HL-60/S4 treated with phorbol 12-myristate 13-acetate at 8.2 ng/mL for 4 days and 3 days (cell line): ENCODE measurements around the gene SLC16A4.
"Not testable (repeated sequence)": the region's sequence is repeated elsewhere in the genome, so short reads cannot be mapped to it uniquely, and the experiment has no call there.

Source experiments
- in situ Hi-C: fragments of 300-500 bp; cut with MboI; formaldehyde crosslinking; loops from 2 replicates; pipeline ENCODE4 v1.15.0; 2022; ENCODE audit warnings: low sequenced_read_pairs

Gene SLC16A4

DNA sequence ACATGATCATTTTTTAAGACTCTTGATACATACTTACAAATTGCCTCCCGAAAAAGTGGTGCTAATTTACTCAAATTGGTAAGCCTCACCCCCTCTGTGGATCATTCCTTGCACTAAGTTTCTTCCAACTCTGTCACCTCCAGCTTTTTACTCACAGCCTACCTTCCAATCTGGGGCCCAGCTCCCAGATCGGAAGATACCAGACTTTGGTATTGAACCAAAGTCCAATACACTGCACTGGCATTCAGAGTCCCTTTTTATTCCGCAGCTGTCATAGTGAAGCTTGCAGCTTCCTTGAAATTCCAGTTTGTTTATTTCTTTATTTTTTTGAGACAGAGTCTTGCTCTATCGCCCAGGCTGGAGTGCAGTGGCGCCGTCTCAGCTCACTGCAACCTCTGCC is 18.5 kb upstream of the SLC16A4 start:
- in situ Hi-C loops, result no loop called here

- in situ Hi-C loops, result no loop called here
Measured at GRCh38 chr1:110408488-110408887, 17.7 kb upstream of the SLC16A4 start.

DNA sequence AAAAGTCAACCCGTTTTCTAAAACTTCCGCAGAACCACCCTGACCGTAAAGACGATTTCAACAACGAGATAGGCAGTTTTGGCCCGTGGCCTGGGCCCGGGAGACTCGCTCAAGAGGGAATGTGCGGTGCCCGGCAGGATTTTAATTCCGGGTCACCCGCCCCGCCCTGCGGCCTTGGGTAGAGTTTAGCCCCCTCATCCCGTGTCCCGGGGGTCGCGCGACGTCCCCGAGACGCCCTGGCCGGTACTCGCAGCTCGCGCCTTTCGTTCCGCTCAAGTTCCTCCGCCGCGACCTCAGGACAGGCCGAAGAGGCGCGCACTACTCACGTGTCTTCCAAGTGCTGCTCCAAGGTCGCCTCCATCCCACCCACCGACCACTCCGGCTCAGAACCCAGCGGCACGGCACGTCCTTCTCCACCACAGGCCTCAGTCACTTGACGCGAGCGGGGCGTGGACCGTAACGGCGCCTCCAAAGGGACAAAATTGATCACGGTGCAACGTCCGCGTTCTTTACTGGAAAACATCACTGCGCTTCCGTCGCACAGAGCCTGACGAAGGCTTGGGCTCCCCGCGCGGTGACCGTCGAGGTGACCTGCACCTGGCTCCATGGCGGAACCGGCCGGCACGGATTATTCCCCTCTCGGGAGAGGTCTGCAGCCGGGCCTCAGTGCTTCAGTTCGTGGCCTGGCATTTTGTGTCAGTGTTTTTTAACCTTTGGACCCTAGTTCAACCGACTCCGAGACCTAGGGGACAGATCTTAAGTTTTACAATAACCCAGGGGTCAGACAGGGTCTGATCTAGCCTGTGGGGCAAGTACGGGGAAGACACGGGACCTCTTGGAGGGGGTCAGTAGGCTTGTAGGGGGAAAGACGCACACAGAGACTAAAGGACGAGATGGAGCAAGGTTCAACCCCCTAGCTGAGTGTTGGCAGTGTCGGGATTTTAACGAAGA is 16.7 kb upstream of the SLC16A4 start, which contains the start of gene LAMTOR5:
Gene LAMTOR5 (minus strand): TSS at position 435 of the 951 bp plus-strand sequence. CDS start 74 bp downstream, at position 361.
- in situ Hi-C loops, result no loop called here

- in situ Hi-C loops, result not testable (repeated sequence)
Measured at GRCh38 chr1:110406407-110406806, 15.6 kb upstream of the SLC16A4 start.

- in situ Hi-C loops, result no loop called here
Measured at GRCh38 chr1:110404401-110404800, 13.6 kb upstream of the SLC16A4 start.

DNA sequence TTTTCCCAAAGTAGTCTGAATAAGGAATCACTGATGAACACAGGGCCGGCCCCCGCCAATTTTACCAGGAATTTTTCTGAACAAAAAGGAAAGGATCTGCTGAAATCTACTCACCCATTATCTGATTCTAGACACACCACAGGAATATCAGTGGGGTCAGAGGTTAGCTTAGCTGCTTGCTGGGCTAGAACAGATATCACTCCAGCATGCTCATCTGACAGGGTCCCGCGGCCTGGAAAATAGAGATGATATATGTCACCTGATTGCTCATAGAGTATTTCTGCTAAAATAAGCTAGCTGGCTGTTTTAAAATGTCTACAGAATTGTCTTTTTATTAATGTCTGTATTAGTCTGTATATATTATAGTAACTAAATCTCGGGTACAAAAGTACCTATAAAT is 13.0 kb upstream of the SLC16A4 start:
- in situ Hi-C loops, result no loop called here

DNA sequence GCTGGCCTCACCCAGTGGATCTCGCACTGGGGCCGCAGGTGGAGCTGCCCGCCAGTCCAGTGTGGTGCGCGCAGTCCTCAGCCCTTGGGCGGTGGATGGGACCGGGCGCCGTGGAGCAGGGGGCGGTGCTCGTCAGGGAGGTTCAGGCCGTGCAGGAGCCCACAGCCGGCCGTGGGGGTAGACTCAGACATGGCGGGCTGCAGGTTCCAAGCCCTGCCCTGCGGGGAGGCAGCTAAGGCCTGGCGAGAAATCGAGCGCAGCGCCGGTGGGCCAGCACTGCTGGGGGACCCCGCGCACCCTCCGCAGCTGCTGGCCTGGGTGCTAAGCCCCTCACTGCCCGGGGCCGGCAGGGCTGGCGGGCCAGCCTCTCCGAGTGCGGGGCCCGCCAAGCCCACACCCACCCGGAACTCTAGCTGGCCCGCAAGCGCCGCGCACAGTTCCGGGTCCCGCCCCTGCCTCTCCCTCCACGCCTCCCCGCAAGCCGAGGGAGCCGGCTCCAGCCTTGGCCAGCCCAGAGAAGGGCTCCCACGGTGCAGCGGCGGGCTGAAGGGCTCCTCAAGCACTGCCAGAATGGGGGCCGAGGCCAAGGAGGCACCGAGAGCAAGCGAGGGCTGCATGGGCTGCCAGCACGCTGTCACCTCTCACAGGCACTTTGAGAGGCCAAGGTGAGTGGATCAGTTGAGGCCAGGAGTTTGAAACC is 5.6 kb upstream of the SLC16A4 start:
- in situ Hi-C loops, result not testable (repeated sequence)

DNA sequence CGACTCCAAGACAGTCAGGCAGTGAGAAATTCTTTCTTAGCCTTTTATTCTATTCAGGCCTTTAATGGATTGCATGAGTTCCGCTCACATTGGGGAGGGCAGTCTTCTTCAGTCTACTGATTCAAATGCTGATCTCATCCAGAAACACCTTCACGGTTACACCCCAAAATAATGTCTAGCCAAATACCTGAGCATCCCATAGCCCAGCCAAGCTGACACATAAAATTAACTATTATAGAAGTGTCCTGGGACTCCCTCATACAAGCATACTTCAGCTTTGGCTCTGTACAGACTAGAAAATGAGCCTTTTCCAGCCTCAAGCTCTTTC is 3.6 kb upstream of the SLC16A4 start:
- in situ Hi-C loops, result no loop called here

GRCh38 chr1:110393691-110394492 is 3.1 kb upstream of the SLC16A4 start:
- in situ Hi-C loops, result no loop called here

GRCh38 chr1:110393286-110393685 is 2.5 kb upstream of the SLC16A4 start:
- in situ Hi-C loops, result no loop called here

DNA sequence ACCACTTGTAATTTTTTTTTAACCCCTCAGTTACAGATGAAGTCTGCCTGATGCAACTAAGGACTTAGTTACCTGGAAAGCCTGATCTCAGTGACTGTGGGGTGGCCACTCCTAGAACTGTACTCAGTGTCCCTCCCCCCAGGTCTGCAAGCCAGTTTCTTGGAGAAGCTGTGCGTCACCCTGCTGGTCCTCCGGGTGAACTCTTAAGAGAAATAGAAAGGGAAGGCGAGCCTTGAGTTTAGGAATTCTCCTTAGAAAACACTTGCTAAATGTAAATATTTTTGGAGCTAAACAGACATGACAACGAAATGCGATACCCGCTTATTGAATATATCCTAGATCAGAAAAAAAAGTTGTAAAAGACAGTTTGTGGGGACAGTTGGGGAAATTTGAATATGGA is 730 bp downstream of the SLC16A4 start:
- in situ Hi-C loops, result no loop called here

GRCh38 chr1:110387048-110387754 is 3.6 kb downstream of the SLC16A4 start:
- in situ Hi-C loops, result no loop called here

DNA sequence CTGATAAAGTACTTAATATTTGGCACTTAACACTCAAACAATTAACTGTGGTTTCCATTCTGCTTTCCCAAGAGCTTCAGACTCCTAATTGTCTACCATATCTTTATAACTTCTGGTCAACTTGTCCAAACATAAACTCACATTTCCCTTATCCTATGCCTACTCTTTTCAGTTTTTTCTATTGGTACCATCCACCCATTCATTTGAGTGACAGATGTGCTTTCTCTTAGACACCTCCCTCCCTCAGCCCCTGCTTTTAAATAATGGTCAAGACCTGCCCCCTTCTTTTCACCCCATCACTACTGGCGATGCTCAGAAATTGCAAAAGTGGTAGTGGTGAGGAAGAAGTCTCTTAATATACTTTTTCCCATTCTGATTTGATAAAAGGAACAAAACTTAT is 5.5 kb downstream of the SLC16A4 start:
- in situ Hi-C loops, result no loop called here

DNA sequence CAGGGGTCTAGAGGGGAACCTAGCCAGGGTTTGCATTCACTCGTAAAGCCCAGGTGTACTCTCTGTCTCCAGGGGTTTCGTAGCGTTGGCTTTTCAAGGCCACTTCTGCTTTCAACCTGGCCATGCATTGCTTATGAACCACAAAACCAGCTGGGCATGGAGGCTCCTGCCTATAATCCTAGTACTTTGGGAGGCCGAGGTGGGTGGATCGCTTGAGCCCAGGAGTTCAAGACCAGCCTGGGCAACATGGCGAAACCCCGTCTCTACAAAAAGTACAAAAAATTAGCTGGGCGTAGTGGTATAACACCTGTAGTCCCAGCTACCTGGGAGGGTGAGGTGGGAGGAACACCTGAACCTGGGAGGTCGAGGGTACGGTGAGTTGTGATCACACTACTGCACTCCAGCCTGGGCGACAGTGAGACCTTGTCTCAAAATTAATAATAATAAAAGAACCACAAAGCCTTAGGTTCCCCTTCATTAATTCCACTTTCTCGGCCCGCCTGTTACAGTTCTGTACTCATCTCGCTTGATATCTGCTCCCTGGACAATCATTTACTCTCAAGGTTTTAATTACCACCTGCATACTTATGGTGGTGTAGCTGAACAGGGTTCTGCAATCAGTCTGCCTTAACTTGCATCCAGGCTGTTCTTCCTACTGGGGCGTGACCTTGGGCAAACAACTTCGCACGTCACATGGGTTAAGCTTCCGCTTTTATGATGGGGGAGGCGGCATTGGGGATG is 6.1 kb downstream of the SLC16A4 start:
- in situ Hi-C loops, result no loop called here

DNA sequence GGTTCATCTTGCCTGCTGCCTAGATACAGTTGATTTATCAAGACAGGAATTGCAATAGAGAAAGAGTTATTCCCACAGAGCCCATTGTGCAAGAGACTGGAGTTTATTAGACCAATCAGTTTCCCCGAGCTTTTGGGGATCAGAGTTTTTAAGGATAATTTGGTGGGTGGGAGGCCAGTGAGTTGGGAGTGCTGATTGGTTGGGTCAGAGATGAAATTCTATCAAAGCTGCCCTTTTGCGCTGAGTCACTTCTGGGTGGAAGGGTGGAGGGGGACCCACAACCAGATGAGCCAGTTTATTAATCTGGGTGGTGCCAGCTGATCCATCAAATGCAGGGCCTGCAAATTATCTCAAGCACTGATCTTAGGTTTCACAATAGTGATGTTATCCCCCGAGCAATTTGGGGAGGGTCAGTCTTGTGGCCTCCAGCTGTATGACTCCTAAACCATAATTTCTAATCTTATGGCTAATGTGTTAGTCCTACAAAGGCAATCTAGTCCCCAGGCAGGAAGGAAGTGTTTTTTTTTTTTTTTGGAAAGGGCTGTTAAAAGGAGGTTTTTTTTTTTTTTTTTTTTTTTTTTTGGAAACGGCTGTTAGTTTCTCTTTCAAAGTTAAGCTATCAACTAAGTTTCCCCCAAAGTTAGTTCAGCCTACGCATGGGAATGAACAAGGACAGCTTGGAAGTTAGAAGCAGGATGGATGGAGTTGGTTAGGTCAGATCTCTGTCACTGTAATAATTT is 7.4 kb downstream of the SLC16A4 start:
- in situ Hi-C loops, result no loop called here

- in situ Hi-C loops, result no loop called here
Measured at GRCh38 chr1:110380672-110381283, 10.0 kb downstream of the SLC16A4 start.

- in situ Hi-C loops, result no loop called here
Measured at GRCh38 chr1:110375490-110375889, 15.3 kb downstream of the SLC16A4 start.

GRCh38 chr1:110370827-110371226 is 20.0 kb downstream of the SLC16A4 start:
- in situ Hi-C loops, result no loop called here

DNA sequence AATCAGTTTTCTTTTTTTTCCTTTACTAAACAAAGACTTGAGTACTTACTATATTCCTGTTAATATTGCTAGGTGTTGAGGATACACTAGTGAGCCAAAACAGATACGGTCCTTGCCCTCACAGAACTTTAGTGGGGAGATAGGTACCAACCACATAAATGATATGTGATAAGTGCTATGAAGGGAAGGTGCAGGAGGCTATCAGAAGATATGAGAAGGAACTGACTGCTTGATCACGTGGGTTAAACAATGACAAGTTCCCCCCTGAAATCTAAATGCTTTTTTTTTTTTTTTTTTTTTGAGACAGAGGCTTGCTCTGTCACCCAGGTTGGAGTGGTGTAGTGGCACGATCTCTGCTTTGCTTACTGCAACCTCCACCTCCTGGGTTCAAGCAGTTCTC is 26.6 kb downstream of the SLC16A4 start:
- in situ Hi-C loops, result no loop called here
